Stimulated activated CD4-positive, alpha-beta T cell treated with anti-CD3 and anti-CD28 coated beads, TNF-alpha, amount 100 ng/mL, for 1 hour (primary cell): ENCODE measurements around the gene TCF12.

Experiments
- DNase-seq, 3 donors: peaks; one replicate each; pipeline ENCODE4 v3.0.0-alpha.2; 2020; ENCODE audit warnings: low read depth in 3 of 3, low spot score in 1 of 3

TCF12 gene

GRCh38 chr15:57237676-57238075 lies 319.2 kb downstream of the TCF12 start:
- DNase-seq = no peak

DNA sequence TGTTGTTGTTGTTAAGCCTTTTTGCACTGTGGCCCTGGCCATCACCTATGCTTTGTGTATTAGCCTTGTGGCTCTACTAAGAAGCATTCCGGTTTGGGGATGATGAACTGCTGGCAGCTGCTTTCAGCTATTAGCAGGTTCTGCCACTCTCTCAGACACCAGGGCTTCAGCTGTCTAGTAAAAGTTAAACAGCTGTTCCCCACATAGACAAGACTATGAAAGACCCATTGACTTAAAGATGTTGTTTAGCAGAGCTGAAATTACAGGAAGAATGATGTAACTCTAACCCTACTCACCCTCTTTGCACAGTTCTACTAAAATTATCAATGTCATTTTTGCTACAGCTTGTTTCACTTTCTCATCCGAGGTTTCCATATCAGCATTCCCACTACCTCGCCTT lies 326.7 kb downstream of the TCF12 start:
- DNase-seq = no peak

DNA sequence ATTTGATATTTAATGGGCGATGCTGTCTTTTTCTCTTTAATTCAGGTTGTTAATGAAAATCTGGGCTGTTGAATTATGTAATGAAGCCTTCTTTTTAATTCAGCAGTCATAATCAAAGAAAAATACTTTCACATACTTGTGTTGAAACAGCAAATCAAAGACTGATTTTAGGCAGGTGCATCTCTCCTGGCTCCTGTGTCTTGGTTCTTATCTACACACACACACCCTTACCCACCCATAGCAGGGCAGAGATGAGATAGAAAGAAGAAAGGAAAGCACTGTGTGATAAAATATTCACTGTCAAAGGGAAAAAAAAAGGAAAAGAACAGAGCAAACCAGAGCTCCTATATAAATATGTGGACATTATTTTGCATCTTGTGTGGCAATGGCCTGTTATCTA lies 327.3 kb downstream of the TCF12 start:
- no peak for DNase-seq

GRCh38 chr15:57248074-57248473 lies 329.6 kb downstream of the TCF12 start:
- no peak for DNase-seq

- no peak for DNase-seq
Measured at GRCh38 chr15:57251308-57251707, 332.9 kb downstream of the TCF12 start.

- no peak for DNase-seq
Measured at GRCh38 chr15:57251941-57252340, 333.5 kb downstream of the TCF12 start.

DNA sequence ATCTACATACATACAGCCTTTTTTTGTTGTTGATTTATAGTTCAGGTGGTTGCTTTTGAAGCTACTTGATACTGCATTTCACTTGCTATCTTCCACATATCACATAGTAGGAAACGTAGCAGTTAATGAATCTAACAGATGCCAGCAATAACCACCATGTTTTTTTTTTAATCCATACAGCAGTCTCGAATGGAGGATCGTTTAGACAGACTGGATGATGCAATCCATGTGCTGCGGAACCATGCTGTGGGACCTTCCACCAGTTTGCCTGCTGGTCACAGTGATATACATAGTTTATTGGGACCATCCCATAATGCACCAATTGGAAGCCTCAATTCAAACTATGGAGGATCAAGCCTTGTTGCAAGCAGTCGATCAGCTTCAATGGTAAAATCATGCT lies 334.6 kb downstream of the TCF12 start:
- no peak for DNase-seq

- DNase-seq = no peak
Measured at GRCh38 chr15:57253500-57253899, 335.1 kb downstream of the TCF12 start.

DNA sequence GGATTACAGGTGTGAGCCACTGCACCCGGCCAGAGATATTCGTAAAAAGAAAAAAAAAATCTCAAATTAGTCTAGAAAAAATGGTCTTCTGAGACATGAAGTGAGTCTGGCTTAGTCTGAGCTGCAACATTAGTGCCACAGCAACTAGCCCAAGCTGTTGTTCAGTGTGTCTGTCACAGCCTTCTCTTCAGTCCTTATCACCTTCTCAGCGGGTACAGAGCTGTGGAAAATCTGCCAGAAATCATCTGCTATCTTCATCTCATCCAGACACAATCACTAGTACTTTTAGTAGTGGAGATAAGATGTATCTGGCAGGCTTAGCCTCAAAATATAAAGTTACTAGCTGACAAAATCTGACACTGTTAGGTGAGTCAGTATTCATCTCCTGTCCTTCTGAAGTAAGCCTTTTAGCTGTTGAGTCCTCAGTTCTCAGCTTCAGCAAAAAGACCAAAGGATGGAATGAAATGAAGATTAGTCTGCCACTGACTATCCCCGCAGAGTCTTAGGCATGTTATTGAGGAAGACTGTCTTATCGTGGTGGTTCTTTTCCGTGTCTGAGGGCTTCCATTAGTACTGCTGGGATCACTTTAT lies 337.4 kb downstream of the TCF12 start:
- DNase-seq = no peak

DNA sequence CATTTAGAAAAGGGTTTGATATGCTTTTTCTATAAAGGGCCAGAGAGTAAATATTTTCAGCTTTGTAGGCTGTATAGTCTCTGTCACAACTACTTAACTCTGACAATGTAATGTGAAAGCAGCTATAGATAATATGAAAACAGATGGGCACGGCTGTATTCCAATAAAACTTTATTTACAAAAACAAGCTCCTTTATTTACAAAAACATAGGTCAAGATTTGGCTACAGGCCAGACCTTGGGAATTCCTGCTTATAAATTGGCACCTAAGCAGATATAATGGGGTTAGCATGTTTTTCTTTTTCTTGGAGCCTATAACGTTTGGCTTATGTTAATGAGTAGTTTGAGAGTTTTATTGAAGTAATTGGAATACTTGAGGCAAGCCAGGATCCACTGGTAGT lies 338.5 kb downstream of the TCF12 start:
- no peak for DNase-seq

- DNase-seq = no peak
Measured at GRCh38 chr15:57259568-57260040, 341.2 kb downstream of the TCF12 start.

DNA sequence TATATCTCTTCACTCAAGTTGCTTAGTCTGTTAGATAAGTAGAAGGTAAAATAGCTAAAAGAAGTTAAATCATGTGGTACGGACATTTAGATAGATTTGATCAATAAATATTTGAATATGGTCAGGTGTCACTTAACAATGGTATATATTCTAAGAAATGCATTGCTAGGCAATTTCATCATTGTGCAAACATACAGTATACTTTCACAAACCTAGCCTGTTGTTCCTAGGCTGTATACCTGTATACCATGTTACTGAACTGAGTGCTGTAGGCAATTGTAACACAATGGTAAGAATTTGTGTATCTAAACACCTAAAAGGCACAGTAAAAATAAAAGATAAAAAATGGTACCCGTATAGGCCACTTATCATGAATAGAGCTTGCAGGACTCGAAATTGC lies 345.1 kb downstream of the TCF12 start:
- no peak for DNase-seq

- no peak for DNase-seq
Measured at GRCh38 chr15:57272771-57273357, 354.4 kb downstream of the TCF12 start.

GRCh38 chr15:57273402-57273801 lies 355.0 kb downstream of the TCF12 start:
- DNase-seq = no peak

GRCh38 chr15:57278439-57278838 lies 360.0 kb downstream of the TCF12 start:
- no peak for DNase-seq

DNA sequence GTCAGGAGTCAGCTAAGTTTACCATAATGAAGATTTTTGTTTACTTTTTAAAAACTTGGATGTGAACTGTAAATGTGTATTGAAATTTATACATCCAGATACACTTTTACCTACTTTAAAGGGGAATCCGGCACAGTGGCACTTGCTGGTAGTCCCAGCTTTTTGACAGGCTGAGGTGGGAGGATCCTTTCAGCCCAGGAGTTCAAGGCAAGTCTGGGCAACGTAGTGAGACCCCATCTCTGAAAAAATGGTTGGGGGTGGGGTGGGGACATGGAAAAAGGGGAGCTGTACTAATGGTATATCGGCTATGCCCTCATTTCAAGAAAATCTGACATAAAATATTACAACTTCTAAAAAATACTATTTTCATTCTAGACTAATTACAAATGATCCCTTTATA lies 362.0 kb downstream of the TCF12 start:
- no peak for DNase-seq

DNA sequence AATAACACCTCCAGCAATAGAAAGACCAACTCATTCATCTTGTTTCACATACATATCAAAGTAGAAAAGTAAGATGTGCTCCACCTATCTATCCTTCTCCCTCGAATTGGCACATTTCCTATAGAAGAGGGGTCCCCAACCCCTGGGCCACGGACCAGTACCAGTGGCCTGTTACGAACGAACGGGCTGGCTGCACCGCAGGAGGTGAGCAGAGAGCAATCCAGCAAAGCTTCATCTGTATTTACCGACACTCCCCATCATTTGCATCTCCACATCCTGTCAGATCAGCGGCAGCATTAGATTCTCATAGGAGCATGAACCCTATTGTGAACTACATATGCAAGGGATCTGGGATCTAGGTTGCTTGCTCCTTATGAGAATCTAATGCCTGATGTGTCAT lies 362.9 kb downstream of the TCF12 start:
- no peak for DNase-seq

DNA sequence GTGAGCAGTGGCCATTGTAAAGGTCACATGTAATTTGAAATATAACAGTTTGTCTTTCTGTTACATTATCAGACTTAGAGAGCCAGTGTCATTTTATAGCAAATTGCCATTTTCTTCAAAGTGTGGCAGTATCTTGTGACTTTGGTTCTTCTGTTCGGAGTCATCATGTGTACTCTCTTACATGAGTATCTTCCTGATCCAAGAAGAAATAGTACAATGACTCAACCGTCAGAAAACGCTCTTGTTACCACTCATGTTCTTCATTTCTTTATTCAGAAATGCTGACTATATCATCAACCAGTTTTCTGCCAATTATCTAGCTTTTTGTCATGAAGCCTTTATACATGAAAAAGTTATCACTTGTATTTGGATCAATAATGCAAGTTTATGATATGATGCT lies 364.2 kb downstream of the TCF12 start:
- DNase-seq = no peak

GRCh38 chr15:57283774-57284503 lies 365.5 kb downstream of the TCF12 start:
- DNase-seq = no peak

- no peak for DNase-seq
Measured at GRCh38 chr15:57284535-57284934, 366.1 kb downstream of the TCF12 start.

DNA sequence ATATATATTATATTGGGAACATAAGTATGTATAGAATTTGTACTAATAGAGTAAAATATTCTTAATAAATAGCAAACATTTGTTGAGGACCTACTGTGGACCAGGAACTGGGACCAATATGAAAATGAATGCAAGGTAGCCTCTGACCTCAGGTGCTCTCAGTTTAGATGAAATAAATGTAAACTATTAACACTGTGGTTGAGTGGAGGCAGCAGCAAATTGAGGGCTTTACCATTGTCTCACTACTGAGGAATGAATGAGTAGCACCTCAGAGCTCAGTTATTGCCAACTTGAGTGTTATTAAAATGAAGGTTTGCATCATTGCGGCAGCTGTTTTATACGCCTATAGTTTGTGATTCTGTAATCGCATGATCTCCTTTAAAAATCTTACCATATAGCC lies 366.9 kb downstream of the TCF12 start:
- DNase-seq = no peak

DNA sequence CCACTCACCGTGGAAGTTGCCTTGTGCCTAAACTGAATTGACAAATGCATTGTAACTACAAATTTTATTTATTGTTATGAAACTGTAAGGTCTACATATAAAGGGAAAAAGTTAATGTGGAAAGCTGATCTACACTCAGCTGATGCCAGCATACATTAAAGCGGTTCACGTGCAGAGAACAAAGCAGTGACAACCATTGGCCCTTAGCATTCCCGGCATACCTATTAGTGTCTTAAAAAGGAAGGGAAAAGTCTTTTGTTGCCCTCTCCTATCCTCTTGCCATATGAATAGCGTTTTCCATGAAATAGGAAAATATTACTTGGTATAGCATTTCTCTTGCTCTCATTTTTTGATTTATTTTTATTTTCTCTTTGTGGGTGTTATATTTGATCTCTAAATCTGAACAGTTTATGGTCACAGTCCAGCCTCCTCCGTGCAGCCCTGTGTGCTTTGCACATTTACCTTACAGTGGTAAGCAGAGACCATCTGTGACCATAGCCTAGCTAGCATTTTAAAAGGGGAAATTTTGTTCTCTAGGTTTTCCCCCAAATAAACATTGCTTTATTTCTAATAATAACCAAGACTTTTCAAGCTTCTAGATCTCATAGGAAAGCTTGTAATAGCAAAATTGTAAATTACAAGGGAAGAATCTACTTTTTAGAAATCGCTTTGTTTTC lies 368.1 kb downstream of the TCF12 start:
- DNase-seq = no peak
